Keratinocyte (primary cell): ENCODE measurements around the gene CDH10. TPM values are rescaled to one million over a fixed set of nuclear protein-coding genes. Genes with fewer than 3 reads are reported as not detected.

ENCODE experiments used
- DNase-seq: peaks from one replicate; pipeline ENCODE4 v3.0.0-alpha.2; 2011; ENCODE audit warnings: low read depth, missing footprints, low spot score
- FAIRE-seq: peaks from 2 replicates; lab custom pipeline; 2011; peaks lifted over from hg19 to GRCh38; lab: Jason Lieb, UNC
- H2AFZ ChIP-seq: 2 replicates; pipeline ENCODE4 v1.6.0; 2012; ENCODE audit warnings: low read length, control low read depth, inconsistent platforms; ENCODE audit not compliant: control insufficient read depth
- H3K27ac ChIP-seq: 2 replicates; pipeline ENCODE4 v1.5.1; 2011; ENCODE audit warnings: low read length; ENCODE audit not compliant: control insufficient read depth, insufficient read depth
- H3K27me3 ChIP-seq: 3 replicates; pipeline ENCODE4 v1.6.0; 2011; ENCODE audit warnings: low read length; ENCODE audit not compliant: control insufficient read depth, insufficient read depth; ENCODE audit errors: extremely low read depth
- H3K36me3 ChIP-seq, 2 experiments: 2 replicates in 1 of 2; 3 replicates in 1 of 2; pipeline ENCODE4 v1.5.1; 2011; ENCODE audit warnings: low read length in 2 of 2, mild to moderate bottlenecking in 1 of 2; ENCODE audit not compliant: control insufficient read depth in 2 of 2, insufficient read depth in 2 of 2; ENCODE audit errors: extremely low read depth in 1 of 2
- H3K4me1 ChIP-seq: 3 replicates; pipeline ENCODE4 v1.5.1; 2011; ENCODE audit warnings: low read length; ENCODE audit not compliant: control insufficient read depth, insufficient read depth; ENCODE audit errors: extremely low read depth
- H3K4me2 ChIP-seq: 3 replicates; pipeline ENCODE4 v1.6.0; 2011; ENCODE audit warnings: low read depth, low read length; ENCODE audit not compliant: control insufficient read depth, insufficient read depth; ENCODE audit errors: extremely low read depth
- H3K4me3 ChIP-seq, 3 experiments: fragments of 200-600 bp in 1 of 3; sonication (generic) in 1 of 3; 2 replicates in 2 of 3; 3 replicates in 1 of 3; pipeline ENCODE4 v1.5.1; 2011 to 2016; ENCODE audit warnings: low read length in 3 of 3, mild to moderate bottlenecking in 3 of 3, control low read depth in 2 of 3, inconsistent platforms in 1 of 3, low read depth in 1 of 3, mixed read lengths in 1 of 3, mixed run types in 1 of 3, moderate library complexity in 1 of 3; ENCODE audit not compliant: control insufficient read depth in 2 of 3, insufficient read depth in 2 of 3; ENCODE audit errors: extremely low read depth in 1 of 3
- H3K79me2 ChIP-seq: 2 replicates; pipeline ENCODE4 v1.6.0; 2012; ENCODE audit warnings: low read length; ENCODE audit not compliant: control insufficient read depth, insufficient read depth
- H3K9ac ChIP-seq: 3 replicates; pipeline ENCODE4 v1.6.0; 2011; ENCODE audit warnings: low read length; ENCODE audit not compliant: control insufficient read depth, insufficient read depth; ENCODE audit errors: extremely low read depth
- H3K9me1 ChIP-seq: 3 replicates; pipeline ENCODE4 v1.6.0; 2011; ENCODE audit warnings: low read length; ENCODE audit not compliant: control insufficient read depth, insufficient read depth; ENCODE audit errors: extremely low read depth
- H3K9me3 ChIP-seq: 2 replicates; pipeline ENCODE4 v1.5.1; 2012; ENCODE audit warnings: low read depth, low read length; ENCODE audit not compliant: control insufficient read depth
- H4K20me1 ChIP-seq: 3 replicates; pipeline ENCODE4 v1.6.0; 2011; ENCODE audit warnings: low read length; ENCODE audit not compliant: control insufficient read depth, insufficient read depth; ENCODE audit errors: extremely low read depth
- CTCF ChIP-seq, 3 experiments: IDR thresholded peaks in 1 of 3; conservative IDR thresholded peaks in 1 of 3; optimal IDR thresholded peaks in 1 of 3; 2 replicates in 2 of 3; 3 replicates in 1 of 3; pipeline versions ENCODE3 to v1.5.1; 2011; ENCODE audit warnings: low read length in 3 of 3, mild to moderate bottlenecking in 3 of 3, moderate library complexity in 2 of 3, control low read depth in 1 of 3, inconsistent platforms in 1 of 3; ENCODE audit not compliant: insufficient read depth in 2 of 3; ENCODE audit errors: extremely low read depth in 1 of 3
- EZH2 ChIP-seq: IDR thresholded peaks from one replicate; pipeline ENCODE4 v1.6.1; 2012; ENCODE audit warnings: inconsistent platforms, mild to moderate bottlenecking, low read length, moderate library complexity
- dilution Hi-C: fragments of 300-500 bp; cut with MboI; formaldehyde crosslinking; loops from one replicate; pipeline ENCODE4 v1.7.0; 2020; ENCODE audit warnings: low sequenced_read_pairs; ENCODE audit not compliant: extremely low pct_ligation_motif_present
- polyA plus RNA-seq, 5 experiments: library from polyadenylated mRNA; depleted of rRNA in 3 of 5; stranded (reverse) in 3 of 5; stranded (forward) in 1 of 5; unstranded in 1 of 5; fragments of >200 nt; gene quantifications; 1 replicate in 1 of 5; 2 replicates in 3 of 5; 3 replicates in 1 of 5; pipeline versions ENCODE4 v1.2.1 to v1.2.3, GENCODE V29; 2011 to 2012; ENCODE audit warnings: missing spikeins in 2 of 5, low read depth in 1 of 5, low replicate concordance in 1 of 5

CDH10 gene
- polyA plus RNA-seq, 1 donor (not counting 4 experiments of a cell fraction or from before 2014, with no cell fraction given), result 0.26 TPM

GRCh38 chr5:24621792-24622191, 23.0 kb downstream of the CDH10 start:
- H3K9me1 ChIP-seq, result no peaks in the 10 kb centered on the region
- H3K9ac ChIP-seq, result no peak overlapping the region
- no peaks in the 10 kb centered on the region for H3K27me3 ChIP-seq
- DNase-seq (no peak), FAIRE-seq (no peak)
- TF ChIP-seq CTCF (optimal IDR thresholded peaks at IDR 0.05 in 1 of 3, IDR thresholded peaks at IDR 0.05 in 1 of 3, conservative IDR thresholded peaks at IDR 0.05 in 1 of 3; ENCODE audit: extremely low read depth in 1 of 3, insufficient read depth in 2 of 3, low read length in 3 of 3), result no peak
- no peaks in the 10 kb centered on the region for H3K36me3 ChIP-seq
- no peak overlapping the region for H3K4me3 ChIP-seq
- no peak overlapping the region for H3K4me2 ChIP-seq
- no peaks in the 10 kb centered on the region for H3K9me3 ChIP-seq
- no peaks in the 10 kb centered on the region for H4K20me1 ChIP-seq
- H3K4me1 ChIP-seq, result no peaks in the 10 kb centered on the region
- no peaks in the 10 kb centered on the region for H3K79me2 ChIP-seq
- H2AFZ ChIP-seq, result no peak overlapping the region
- dilution Hi-C loops, result no loop called here
- no peak overlapping the region for H3K27ac ChIP-seq

GRCh38 chr5:24616566-24616965, 28.2 kb downstream of the CDH10 start:
- FAIRE-seq (no peak), DNase-seq (no peak)
- H3K4me1 ChIP-seq, result no peaks in the 10 kb centered on the region
- H3K79me2 ChIP-seq, result no peaks in the 10 kb centered on the region
- TF ChIP-seq CTCF (optimal IDR thresholded peaks at IDR 0.05 in 1 of 3, IDR thresholded peaks at IDR 0.05 in 1 of 3, conservative IDR thresholded peaks at IDR 0.05 in 1 of 3; ENCODE audit: extremely low read depth in 1 of 3, insufficient read depth in 2 of 3, low read length in 3 of 3), result no peak
- TF ChIP-seq EZH2, result no peak
- no peak overlapping the region for H2AFZ ChIP-seq
- H3K4me2 ChIP-seq, result no peak overlapping the region
- no peak overlapping the region for H3K4me3 ChIP-seq
- no peaks in the 10 kb centered on the region for H3K9me1 ChIP-seq
- no peaks in the 10 kb centered on the region for H4K20me1 ChIP-seq
- no peak overlapping the region for H3K9ac ChIP-seq
- H3K27me3 ChIP-seq, result no peaks in the 10 kb centered on the region
- H3K36me3 ChIP-seq, result no peaks in the 10 kb centered on the region
- no peaks in the 10 kb centered on the region for H3K9me3 ChIP-seq
- dilution Hi-C loops, result no loop called here
- no peak overlapping the region for H3K27ac ChIP-seq
